Progenitor cell of endocrine pancreas (in vitro differentiated cells): ENCODE data around the gene BCL2. TPM values are rescaled to one million over a fixed set of nuclear protein-coding genes. Genes with fewer than 3 reads are reported as not detected.

Experiments
- DNase-seq: peaks from one replicate; pipeline ENCODE4 v3.0.0; 2021; ENCODE audit warnings: low spot score; ENCODE audit not compliant: unreplicated experiment
- H3K27ac Mint-ChIP-seq: 2 replicates; pipeline ENCODE4 v1.8.0; 2021; ENCODE audit warnings: mild to moderate bottlenecking, moderate library complexity, mixed read lengths
- H3K27me3 Mint-ChIP-seq: 2 replicates; pipeline ENCODE4 v1.8.0; 2021; ENCODE audit warnings: mixed read lengths
- H3K36me3 Mint-ChIP-seq: 2 replicates; pipeline ENCODE4 v1.8.0; 2022; ENCODE audit warnings: mixed read lengths; ENCODE audit not compliant: insufficient read depth
- H3K4me1 Mint-ChIP-seq: 2 replicates; pipeline ENCODE4 v1.8.0; 2021; ENCODE audit warnings: low read depth, mixed read lengths
- H3K4me3 Mint-ChIP-seq: 2 replicates; pipeline ENCODE4 v1.8.0; 2021; ENCODE audit warnings: low read depth, mild to moderate bottlenecking, moderate library complexity, mixed read lengths
- H3K9me3 Mint-ChIP-seq: 2 replicates; pipeline ENCODE4 v1.8.0; 2021; ENCODE audit warnings: low read depth, mixed read lengths
- total RNA-seq: library from RNA; stranded (reverse); gene quantifications from 2 replicates; pipeline ENCODE4 v1.2.1, GENCODE V29; 2021
- TF ChIP-seq, protein P1 (sequence below): fragments of 200-600 bp; sonication (generic); IDR thresholded peaks from one replicate; pipeline ENCODE4 v1.5.0; 2021; ENCODE audit warnings: antibody characterized with exemption, mild to moderate bottlenecking; ENCODE audit not compliant: unreplicated experiment

The BCL2 gene
- total RNA-seq, 1 donor from 2014 or later: 3.8 TPM

DNA sequence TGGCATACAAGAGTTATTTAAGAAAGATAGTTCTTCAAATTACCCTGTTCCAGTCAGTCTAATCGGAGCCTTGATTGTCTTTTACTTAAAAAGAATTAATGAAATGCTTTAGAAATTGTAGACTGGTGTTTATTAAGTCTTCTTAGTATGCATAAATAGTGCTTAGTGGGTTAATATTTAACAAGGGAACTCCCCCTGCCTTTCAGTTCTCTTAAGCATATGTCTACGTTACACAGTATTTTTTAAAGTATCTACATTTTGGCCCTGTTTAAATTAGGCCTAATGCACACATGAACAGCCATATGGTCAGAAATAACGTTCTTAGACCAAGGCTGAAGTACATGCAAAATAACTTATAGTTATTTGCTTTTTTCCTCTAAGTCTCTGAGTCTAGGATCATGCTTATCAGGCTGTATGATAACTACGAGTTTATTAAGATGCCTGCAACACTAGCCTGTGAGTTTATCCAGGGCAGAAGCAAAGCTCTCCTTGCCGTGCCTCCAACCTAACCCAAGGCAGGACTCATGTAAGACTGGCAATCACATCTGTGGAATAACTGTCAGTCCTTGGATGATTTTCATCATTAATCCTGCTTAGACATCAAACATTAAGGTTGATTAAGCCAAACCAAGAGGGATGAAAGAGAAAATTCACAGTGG is 6.7 kb downstream of the BCL2 start:
- Mint-ChIP-seq H3K4me3 (no peak overlapping the region), H3K27me3 (peaks cover 29% of the 10 kb centered on the region), H3K27ac (no peak overlapping the region), H3K9me3 (no peaks in the 10 kb centered on the region), H3K36me3 (no peaks in the 10 kb centered on the region), H3K4me1 (peaks cover 2% of the 10 kb centered on the region)
- DNase-seq: no peak
- TF ChIP-seq, protein P1, sequence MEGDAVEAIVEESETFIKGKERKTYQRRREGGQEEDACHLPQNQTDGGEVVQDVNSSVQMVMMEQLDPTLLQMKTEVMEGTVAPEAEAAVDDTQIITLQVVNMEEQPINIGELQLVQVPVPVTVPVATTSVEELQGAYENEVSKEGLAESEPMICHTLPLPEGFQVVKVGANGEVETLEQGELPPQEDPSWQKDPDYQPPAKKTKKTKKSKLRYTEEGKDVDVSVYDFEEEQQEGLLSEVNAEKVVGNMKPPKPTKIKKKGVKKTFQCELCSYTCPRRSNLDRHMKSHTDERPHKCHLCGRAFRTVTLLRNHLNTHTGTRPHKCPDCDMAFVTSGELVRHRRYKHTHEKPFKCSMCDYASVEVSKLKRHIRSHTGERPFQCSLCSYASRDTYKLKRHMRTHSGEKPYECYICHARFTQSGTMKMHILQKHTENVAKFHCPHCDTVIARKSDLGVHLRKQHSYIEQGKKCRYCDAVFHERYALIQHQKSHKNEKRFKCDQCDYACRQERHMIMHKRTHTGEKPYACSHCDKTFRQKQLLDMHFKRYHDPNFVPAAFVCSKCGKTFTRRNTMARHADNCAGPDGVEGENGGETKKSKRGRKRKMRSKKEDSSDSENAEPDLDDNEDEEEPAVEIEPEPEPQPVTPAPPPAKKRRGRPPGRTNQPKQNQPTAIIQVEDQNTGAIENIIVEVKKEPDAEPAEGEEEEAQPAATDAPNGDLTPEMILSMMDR: no peak

DNA sequence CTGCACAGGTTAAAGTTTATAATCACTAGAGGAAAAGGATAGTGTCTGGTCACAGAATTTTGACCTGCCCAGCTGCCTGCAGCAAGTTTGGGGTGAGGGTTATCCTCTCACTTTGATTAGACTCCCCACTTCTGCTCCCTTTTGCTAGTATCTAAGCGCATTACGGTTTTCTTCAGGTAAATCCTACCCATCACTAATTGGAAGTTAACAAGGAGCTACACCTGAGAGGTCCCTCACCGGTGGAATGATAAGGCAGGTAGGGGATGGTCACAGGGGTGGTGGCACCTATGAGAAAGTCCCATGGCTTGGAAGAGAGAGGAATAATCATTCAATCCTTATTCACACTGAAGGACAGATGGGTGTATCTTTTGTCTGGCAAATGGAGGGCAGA is 7.6 kb downstream of the BCL2 start:
- TF ChIP-seq, protein P1: no peak
- H3K27me3 Mint-ChIP-seq: peaks cover 21% of the 10 kb centered on the region

DNA sequence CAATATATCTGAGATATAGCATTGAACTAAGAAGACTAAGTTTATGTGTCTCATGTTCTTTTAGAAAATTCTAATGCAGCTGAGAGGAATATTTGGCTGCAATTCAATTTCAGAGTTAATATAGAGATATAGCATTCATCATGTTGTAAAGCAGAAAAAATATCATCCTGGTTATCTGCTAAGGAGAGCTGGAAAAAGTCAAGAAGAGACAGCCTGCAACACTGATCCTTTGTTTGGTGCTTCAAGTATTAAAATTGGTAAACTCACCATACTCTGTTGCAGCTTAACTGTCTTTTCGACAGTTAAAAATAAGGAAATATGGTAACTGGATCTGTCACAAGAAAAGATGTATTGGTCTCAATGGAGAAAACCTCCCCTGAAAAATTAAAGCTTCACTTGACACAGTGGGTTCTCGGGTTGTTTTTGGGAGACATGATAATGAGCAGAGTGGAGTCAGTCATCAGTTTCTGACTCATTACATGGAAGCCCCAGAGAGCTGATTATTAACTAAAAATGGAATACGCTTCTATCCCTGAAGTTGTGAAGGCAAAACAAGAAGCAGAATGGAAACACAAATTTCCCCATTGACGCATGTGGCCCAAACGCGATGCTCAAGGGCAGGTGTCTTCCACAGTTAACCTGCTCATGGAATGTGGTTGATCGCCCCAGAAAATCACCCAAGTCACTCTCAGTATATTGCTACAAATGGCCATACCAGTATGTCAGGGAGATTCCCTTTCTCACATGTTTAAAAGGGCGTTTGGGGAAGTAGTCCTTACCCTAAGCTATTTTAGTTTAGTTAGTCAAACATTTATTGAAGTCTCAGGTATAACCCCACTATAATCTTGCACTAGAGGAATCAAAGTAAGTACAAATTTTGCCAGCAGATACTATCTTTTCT is 8.2 kb downstream of the BCL2 start:
- Mint-ChIP-seq H3K27ac (no peak overlapping the region), H3K27me3 (peaks cover 17% of the 10 kb centered on the region), H3K4me1 (peaks cover 2% of the 10 kb centered on the region)

More for the DNA sequence above, 7.6 kb downstream of the BCL2 start:
- Mint-ChIP-seq H3K4me3 (no peak overlapping the region), H3K4me1 (peaks cover 2% of the 10 kb centered on the region), H3K27ac (no peak overlapping the region), H3K9me3 (no peaks in the 10 kb centered on the region), H3K36me3 (no peaks in the 10 kb centered on the region)
- DNase-seq: no peak

DNA sequence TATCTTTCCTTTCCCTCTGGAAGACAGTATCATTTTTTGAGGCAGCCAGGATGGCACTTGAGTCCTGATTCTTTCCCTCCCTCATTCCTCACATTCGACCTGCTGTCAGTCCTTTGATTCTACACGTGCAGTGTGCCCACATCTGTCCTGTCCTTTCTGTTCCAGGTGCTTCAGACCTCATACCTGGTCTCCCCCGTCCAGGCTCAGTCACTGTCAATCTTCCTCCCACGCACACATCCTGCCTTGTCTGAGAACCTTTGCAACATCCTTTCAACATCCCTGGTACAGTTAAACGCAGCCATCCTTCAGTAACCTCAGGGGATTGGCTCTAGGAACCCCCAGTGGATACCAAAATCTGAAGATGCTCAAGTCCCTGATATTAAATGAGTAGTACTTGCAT is 10.1 kb downstream of the BCL2 start:
- Mint-ChIP-seq H3K4me1 (peaks cover 2% of the 10 kb centered on the region), H3K36me3 (no peaks in the 10 kb centered on the region), H3K9me3 (no peaks in the 10 kb centered on the region), H3K4me3 (no peak overlapping the region), H3K27ac (no peak overlapping the region), H3K27me3 (peaks cover 9% of the 10 kb centered on the region)
- TF ChIP-seq, protein P1: no peak
- DNase-seq: no peak

More for the DNA sequence above, 8.2 kb downstream of the BCL2 start:
- H3K4me3 Mint-ChIP-seq: no peak overlapping the region
- DNase-seq: no peak
- TF ChIP-seq, protein P1: no peak
- H3K36me3 Mint-ChIP-seq: no peaks in the 10 kb centered on the region
- no peaks in the 10 kb centered on the region for H3K9me3 Mint-ChIP-seq

DNA sequence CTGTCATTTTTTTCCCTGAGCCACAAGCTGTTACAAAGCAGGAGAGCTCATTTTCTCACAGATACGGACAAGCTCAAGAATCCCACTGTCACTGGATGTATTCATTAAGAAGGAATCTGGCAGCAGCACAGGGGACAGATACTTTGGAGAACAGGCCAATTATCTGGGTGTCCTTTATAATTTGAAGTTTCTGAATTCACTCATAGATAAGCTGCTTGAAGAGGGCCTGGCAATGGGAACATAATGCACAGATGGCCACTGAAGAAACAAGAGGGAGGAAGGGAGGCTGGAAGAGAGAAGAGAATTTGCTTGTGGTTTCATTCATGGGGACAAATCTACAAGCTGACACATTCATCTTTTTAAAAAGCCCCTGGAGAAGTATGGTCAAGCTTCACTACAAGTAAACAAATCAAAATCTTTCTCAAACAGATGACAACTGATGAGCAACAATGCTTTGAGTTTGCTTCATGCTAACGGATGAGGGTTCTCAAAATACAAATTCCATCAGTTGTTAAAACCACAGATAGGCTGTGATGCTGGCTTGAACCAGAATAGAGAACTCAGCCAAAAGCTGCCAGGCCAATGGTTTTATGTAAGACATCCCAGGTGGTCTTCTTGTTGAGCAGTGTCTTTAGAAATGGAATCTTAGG is 11.9 kb downstream of the BCL2 start:
- TF ChIP-seq, protein P1: no peak
- H3K9me3 Mint-ChIP-seq: no peaks in the 10 kb centered on the region
- DNase-seq: no peak
- H3K27me3 Mint-ChIP-seq: peaks cover 6% of the 10 kb centered on the region
- H3K4me3 Mint-ChIP-seq: no peak overlapping the region
- H3K4me1 Mint-ChIP-seq: no peaks in the 10 kb centered on the region
- H3K36me3 Mint-ChIP-seq: no peaks in the 10 kb centered on the region
- H3K27ac Mint-ChIP-seq: no peak overlapping the region
